Stimulated activated naive CD4-positive, alpha-beta T cell treated with Interleukin-2 at 50 U/mL for 16 hours (primary cell): Measurements from ENCODE around the gene SCAF1.

ENCODE experiments used
- DNase-seq: peaks from one replicate; lab custom pipeline; 2025; lab: John Stamatoyannopoulos, UW

SCAF1 gene

GRCh38 chr19:49666120-49666444 lies 24.1 kb downstream of the SCAF1 start:
- no peak for DNase-seq

GRCh38 chr19:49667473-49667872 lies 25.5 kb downstream of the SCAF1 start:
- DNase-seq = no peak

GRCh38 chr19:49669516-49669915 lies 27.5 kb downstream of the SCAF1 start:
- no peak for DNase-seq

GRCh38 chr19:49672131-49672919 lies 30.3 kb downstream of the SCAF1 start:
- DNase-seq = peak; percentile 74

GRCh38 chr19:49676136-49676783 lies 34.3 kb downstream of the SCAF1 start:
- DNase-seq = peak; percentile 71

GRCh38 chr19:49676784-49677230 lies 34.8 kb downstream of the SCAF1 start:
- DNase-seq = peak; percentile 99

- DNase-seq = peak; percentile 53
Observed at GRCh38 chr19:49677231-49677900, 35.4 kb downstream of the SCAF1 start, which contains the start of gene PRMT1. Gene PRMT1 (plus strand): TSS chr19:49677271. CDS start chr19:49677281, 10 bp downstream.

- DNase-seq = peak; percentile 75
Observed at GRCh38 chr19:49677901-49678674, 36.1 kb downstream of the SCAF1 start.

- DNase-seq = no peak
Observed at GRCh38 chr19:49678985-49679770, 37.2 kb downstream of the SCAF1 start.

GRCh38 chr19:49679771-49680413 lies 37.9 kb downstream of the SCAF1 start:
- DNase-seq = no peak

- DNase-seq = peak; percentile 90
Observed at GRCh38 chr19:49680421-49681351, 38.7 kb downstream of the SCAF1 start.

GRCh38 chr19:49681830-49682229 lies 39.8 kb downstream of the SCAF1 start:
- DNase-seq = no peak

- DNase-seq = no peak
Observed at GRCh38 chr19:49682274-49682673, 40.3 kb downstream of the SCAF1 start.

GRCh38 chr19:49683814-49684250 lies 41.8 kb downstream of the SCAF1 start:
- no peak for DNase-seq

- DNase-seq = peak; percentile 11
Observed at GRCh38 chr19:49684251-49684982, 42.4 kb downstream of the SCAF1 start.

- DNase-seq = no peak
Observed at GRCh38 chr19:49684983-49685553, 43.1 kb downstream of the SCAF1 start.

- no peak for DNase-seq
Observed at GRCh38 chr19:49685845-49686332, 43.9 kb downstream of the SCAF1 start.

GRCh38 chr19:49686503-49687088 lies 44.6 kb downstream of the SCAF1 start:
- DNase-seq = no peak
